Stomach (tissue), 19 donors: ENCODE measurements around the gene PHF21B. TPM values are rescaled to one million over a fixed set of nuclear protein-coding genes. Genes with fewer than 3 reads are reported as not detected.

Source experiments
- DNase-seq, 2 donors: peaks; one replicate each; pipeline versions ENCODE4 v3.0.0 to v3.0.0-alpha.2; 2013 to 2019
- H3K27ac ChIP-seq, 5 donors: fragments of 200-600 bp in 4 of 5; sonication (generic) in 4 of 5; one replicate each; pipeline ENCODE4 v1.5.1; 2013 to 2019; ENCODE audit warnings: mild to moderate bottlenecking in 1 of 5, moderate library complexity in 1 of 5
- H3K27me3 ChIP-seq, 3 donors: fragments of 200-600 bp; sonication (generic); one replicate each; pipeline ENCODE4 v1.5.1; 2017 to 2019; ENCODE audit warnings: mixed run types in 1 of 3
- H3K36me3 ChIP-seq, 4 donors: fragments of 200-600 bp; sonication (generic); 1 replicate in 3 of 4; 2 replicates in 1 of 4; pipeline ENCODE4 v1.5.1; 2016 to 2019
- H3K4me1 ChIP-seq, 4 donors: fragments of 200-600 bp; sonication (generic); one replicate each; pipeline ENCODE4 v1.5.1; 2016 to 2019
- H3K4me3 ChIP-seq, 4 donors: fragments of 200-600 bp; sonication (generic) in 3 of 4; one replicate each; pipeline ENCODE4 v1.5.1; 2016 to 2019; ENCODE audit warnings: mild to moderate bottlenecking in 1 of 4
- H3K9me3 ChIP-seq, 4 donors: fragments of 200-600 bp; sonication (generic); one replicate each; pipeline ENCODE4 v1.5.1; 2016 to 2019
- EP300 ChIP-seq: sonication (generic); formaldehyde crosslinking; IDR thresholded peaks from one replicate; pipeline ENCODE4 v1.6.1; 2017; ENCODE audit warnings: antibody characterized with exemption
- POLR2A ChIP-seq, 4 donors: fragments of 450-650 bp; IDR thresholded peaks; one replicate each; pipeline ENCODE4 v1.6.1; 2016; ENCODE audit warnings: antibody characterized with exemption in 4 of 4, control low read depth in 2 of 4, mild to moderate bottlenecking in 1 of 4, moderate library complexity in 1 of 4
- POLR2AphosphoS5 ChIP-seq, 3 donors: sonication (generic); formaldehyde crosslinking; IDR thresholded peaks; one replicate each; pipeline ENCODE4 v1.6.1; 2016; ENCODE audit warnings: antibody characterized with exemption in 3 of 3
- WGBS, 5 donors: extraction: QIAGEN DNeasy Blood & Tissue Kit in 3 of 5; methylation state at CpG; one replicate each; pipeline versions ENCODE4 v1.1.5 to v1.1.7; 2013 to 2018; 5-methylcytosine and 5-hydroxymethylcytosine counted together
- intact Hi-C: fragments of 100-400 bp; cut with DNase I; formaldehyde crosslinking; loops from one replicate; pipeline ENCODE4 v1.15.1; 2023; ENCODE audit warnings: low total_unique reads
- long read RNA-seq, 10 donors: transcript quantifications; one replicate each; lab custom pipeline, GENCODE V29; 2026
- polyA plus RNA-seq, 3 donors: library from polyadenylated mRNA; stranded (reverse); fragments of 200-250 nt; gene quantifications; one replicate each; pipeline ENCODE4 v1.2.3, GENCODE V29; 2013
- total RNA-seq, 5 donors: library from RNA; depleted of rRNA; stranded (reverse); fragments of >200 nt; gene quantifications; one replicate each; pipeline versions ENCODE4 v1.1.0 to v1.2.3, GENCODE V29; 2014 to 2016
- TF ChIP-seq, protein P1 (sequence below), 7 experiments: fragments of 450-650 bp in 4 of 7; fragments of 200-600 bp in 3 of 7; sonication (generic) in 3 of 7; IDR thresholded peaks; one replicate each; pipeline ENCODE4 v1.5.1; 2016 to 2019; ENCODE audit warnings: antibody characterized with exemption in 7 of 7, control low read depth in 2 of 7, mild to moderate bottlenecking in 1 of 7
- donor health status: healthy with polysubstance abuse.
- donor health status: Bipolar disorder and iron deficiency.
- donor health status: healthy.

The PHF21B gene
- total RNA-seq, result under 1 TPM in 1 of 5 donors, not detected in 4; 0.37 TPM
- under 1 TPM; 0.12 to 0.45 (median 0.15) TPM for polyA plus RNA-seq
- long read RNA-seq, donor 1, result 0 reads
- long read RNA-seq, donor 2, result 0 reads
- long read RNA-seq, donor 3, partial matches to known transcripts, result 0 of 1 reads
- long read RNA-seq, donor 3, other reads (novel, unspliced or antisense), result 0 of 1 reads
- long read RNA-seq, donor 4, result 0 reads
- long read RNA-seq, donor 5, result 0 reads
- long read RNA-seq, donor 6, result 0 reads
- long read RNA-seq, donor 7, result 0 reads
- long read RNA-seq, donor 8, result 0 reads
- long read RNA-seq, donor 9, result 0 reads
- long read RNA-seq, donor 10, result 0 reads

DNA sequence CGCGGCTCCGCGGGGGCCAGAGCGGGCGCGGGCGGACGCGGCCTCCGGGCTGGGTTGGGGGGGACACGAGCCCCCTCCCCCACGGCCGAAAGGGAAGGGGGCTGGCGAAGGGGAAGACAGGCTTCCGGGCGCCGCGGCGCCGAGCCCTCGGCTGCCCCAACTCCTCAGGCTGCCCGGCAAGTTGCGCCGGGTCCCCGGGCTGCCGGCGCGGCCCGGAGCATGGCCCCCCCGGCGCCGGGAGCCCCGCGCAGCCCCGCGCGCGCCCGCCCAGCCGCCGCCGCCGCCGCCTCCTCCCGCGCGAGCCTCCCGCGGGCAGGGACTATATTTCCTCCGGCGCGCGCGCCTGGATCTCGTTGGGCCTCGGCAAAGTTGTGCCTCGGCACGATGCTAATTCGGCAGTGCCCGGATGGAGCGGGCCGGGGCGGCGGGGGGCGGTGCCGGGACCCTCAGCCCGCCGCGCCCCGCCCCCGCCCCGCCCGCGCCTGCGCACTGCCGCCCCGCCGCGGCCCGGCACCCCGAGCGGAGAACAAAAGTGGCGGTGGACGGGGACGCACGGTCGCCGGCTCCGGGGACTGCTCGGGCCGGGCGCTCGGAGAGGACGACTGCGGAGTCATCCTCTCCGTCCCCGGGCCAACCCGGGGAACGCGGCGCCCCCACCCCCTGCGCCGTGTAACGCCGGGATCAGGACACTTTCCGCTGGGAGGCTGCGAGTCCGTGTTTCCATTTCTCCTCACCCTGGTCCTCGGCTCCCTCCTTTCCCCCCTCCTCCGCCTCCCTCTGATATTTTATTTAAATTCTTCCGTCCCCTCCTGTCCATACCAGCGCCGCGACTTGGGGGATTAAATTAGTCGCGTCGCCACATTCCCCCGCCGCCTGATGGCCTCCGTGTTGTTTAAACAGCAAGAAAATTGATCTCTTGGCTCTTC, at the start of gene PHF21B:
Gene PHF21B, minus strand, starts transcription at position 400 of the 926 bp plus-strand sequence. CDS start 456 bp downstream, outside the sequence.
- 1% methylated on average over 41 to 118 of the region's 121 CpGs for WGBS, 5 donors
- intact Hi-C loops, result no loop called here
- Histone ChIP-seq H3K9me3 (no peaks in the 10 kb centered on the region), H3K36me3 (no peaks in the 10 kb centered on the region), H3K27ac (peak within 1 kb of the TSS in 2 of 5 donors; percentile 14 to 87), H3K4me1 (peaks cover 36 to 52% (median 43%) of the 10 kb centered on the region in 4 donors), H3K27me3 (peaks cover 0 to 98% (median 68%) of the 10 kb centered on the region in 3 donors), H3K4me3 (peak within 1 kb of the TSS; percentile 51 to 70 (median 59))
- TF ChIP-seq EP300 (no peak), POLR2AphosphoS5 (IDR thresholded peaks at IDR 0.05) (no peak), POLR2A (IDR thresholded peaks at IDR 0.05) (no peak)
- TF ChIP-seq, protein P1, sequence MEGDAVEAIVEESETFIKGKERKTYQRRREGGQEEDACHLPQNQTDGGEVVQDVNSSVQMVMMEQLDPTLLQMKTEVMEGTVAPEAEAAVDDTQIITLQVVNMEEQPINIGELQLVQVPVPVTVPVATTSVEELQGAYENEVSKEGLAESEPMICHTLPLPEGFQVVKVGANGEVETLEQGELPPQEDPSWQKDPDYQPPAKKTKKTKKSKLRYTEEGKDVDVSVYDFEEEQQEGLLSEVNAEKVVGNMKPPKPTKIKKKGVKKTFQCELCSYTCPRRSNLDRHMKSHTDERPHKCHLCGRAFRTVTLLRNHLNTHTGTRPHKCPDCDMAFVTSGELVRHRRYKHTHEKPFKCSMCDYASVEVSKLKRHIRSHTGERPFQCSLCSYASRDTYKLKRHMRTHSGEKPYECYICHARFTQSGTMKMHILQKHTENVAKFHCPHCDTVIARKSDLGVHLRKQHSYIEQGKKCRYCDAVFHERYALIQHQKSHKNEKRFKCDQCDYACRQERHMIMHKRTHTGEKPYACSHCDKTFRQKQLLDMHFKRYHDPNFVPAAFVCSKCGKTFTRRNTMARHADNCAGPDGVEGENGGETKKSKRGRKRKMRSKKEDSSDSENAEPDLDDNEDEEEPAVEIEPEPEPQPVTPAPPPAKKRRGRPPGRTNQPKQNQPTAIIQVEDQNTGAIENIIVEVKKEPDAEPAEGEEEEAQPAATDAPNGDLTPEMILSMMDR (IDR thresholded peaks at IDR 0.05), result no peak
- DNase-seq, result peak; percentile 37 to 88

GRCh38 chr22:45059296-45059695, 49.5 kb upstream of the PHF21B start:
- Histone ChIP-seq H3K36me3 (no peaks in the 10 kb centered on the region), H3K4me3 (no peak overlapping the region), H3K27me3 (peaks cover 0 to 31% (median 0%) of the 10 kb centered on the region in 3 donors), H3K9me3 (no peaks in the 10 kb centered on the region), H3K4me1 (no peaks in the 10 kb centered on the region), H3K27ac (no peak overlapping the region)
- DNase-seq, result no peak
- TF ChIP-seq POLR2A (IDR thresholded peaks at IDR 0.05), result no peak
- no peak for TF ChIP-seq POLR2AphosphoS5 (IDR thresholded peaks at IDR 0.05)
- TF ChIP-seq, protein P1 (IDR thresholded peaks at IDR 0.05), result no peak
- no peak for TF ChIP-seq EP300
- intact Hi-C loops, result no loop called here
- WGBS, 5 donors, result 90 to 99% (median 95%) methylated on average over 5 of the region's 5 CpGs

- WGBS, 5 donors, result 81 to 92% (median 89%) methylated on average over 2 of the region's 2 CpGs
- TF ChIP-seq EP300 (no peak), POLR2AphosphoS5 (IDR thresholded peaks at IDR 0.05) (no peak), POLR2A (IDR thresholded peaks at IDR 0.05) (no peak)
- TF ChIP-seq, protein P1 (IDR thresholded peaks at IDR 0.05), result no peak
These were observed 48.8 kb upstream of the PHF21B start for GRCh38 chr22:45058622-45058912.

DNA sequence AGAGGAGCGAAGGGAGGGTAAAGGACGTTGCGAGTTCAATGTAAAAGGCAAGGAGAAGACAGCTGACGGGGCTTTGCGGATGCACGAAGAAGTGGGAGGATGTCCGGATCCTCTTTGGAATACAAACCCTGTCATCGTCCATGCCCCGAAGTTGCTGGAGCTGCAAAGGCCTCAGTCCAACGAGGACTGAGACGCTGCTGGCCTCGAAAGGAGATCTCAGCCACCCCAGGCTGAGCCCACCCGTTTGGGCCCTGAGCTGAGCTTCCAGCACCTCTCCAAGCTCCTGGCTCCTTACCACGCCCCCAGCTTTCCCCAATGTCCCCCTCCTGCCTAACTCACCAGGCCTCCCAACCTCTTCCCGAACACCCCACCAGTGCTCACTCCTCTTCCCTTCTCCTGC, 46.1 kb upstream of the PHF21B start:
- peaks cover 0 to 46% (median 6%) of the 10 kb centered on the region in 3 donors for H3K27me3 ChIP-seq

More at GRCh38 chr22:45058622-45058912, 48.8 kb upstream of the PHF21B start:
- DNase-seq, result no peak
- Histone ChIP-seq H3K4me1 (no peaks in the 10 kb centered on the region), H3K36me3 (no peaks in the 10 kb centered on the region), H3K9me3 (no peaks in the 10 kb centered on the region), H3K4me3 (no peak overlapping the region), H3K27ac (no peak overlapping the region), H3K27me3 (peaks cover 0 to 38% (median 0%) of the 10 kb centered on the region in 3 donors)
- intact Hi-C loops, result no loop called here

More for the DNA sequence above, 46.1 kb upstream of the PHF21B start:
- no peaks in the 10 kb centered on the region for H3K9me3 ChIP-seq
- H3K4me3 ChIP-seq, result no peak overlapping the region
- no peak overlapping the region for H3K27ac ChIP-seq
- intact Hi-C loops, result no loop called here
- no peak for DNase-seq
- WGBS, 5 donors, result 81 to 88% (median 87%) methylated on average over 15 of the region's 15 CpGs
- H3K4me1 ChIP-seq, result no peaks in the 10 kb centered on the region
- no peaks in the 10 kb centered on the region for H3K36me3 ChIP-seq
- TF ChIP-seq POLR2AphosphoS5 (IDR thresholded peaks at IDR 0.05), result no peak
- no peak for TF ChIP-seq EP300
- TF ChIP-seq, protein P1 (IDR thresholded peaks at IDR 0.05), result no peak
- TF ChIP-seq POLR2A (IDR thresholded peaks at IDR 0.05), result no peak
